Neural cell (in vitro differentiated cells): ENCODE data around the gene SPEM3. TPM values are rescaled to one million over a fixed set of nuclear protein-coding genes. Genes with fewer than 3 reads are reported as not detected.
"Not testable (repeated sequence)": the region's sequence is repeated elsewhere in the genome, so short reads cannot be mapped to it uniquely, and the experiment has no call there.

ENCODE experiments used
- H2AFZ ChIP-seq: fragments of 200-600, 300-800 bp; sonication (generic), shearing (Covaris generic); 2 replicates; pipeline ENCODE4 v1.6.0; 2014; ENCODE audit warnings: low read depth, mild to moderate bottlenecking, antibody characterized with exemption, low read length, moderate library complexity
- H3F3A ChIP-seq: fragments of 200-600 bp; shearing (Covaris generic); 2 replicates; pipeline ENCODE4 v1.6.1; 2016; ENCODE audit warnings: mild to moderate bottlenecking, moderate library complexity, mixed read lengths, antibody characterized with exemption, low read length; ENCODE audit not compliant: insufficient read depth, poor library complexity, severe bottlenecking
- H3K27ac ChIP-seq: fragments of 200-600, 300-800 bp; sonication (generic), shearing (Covaris generic); 2 replicates; pipeline ENCODE4 v1.5.1; 2014; ENCODE audit warnings: mild to moderate bottlenecking, low read length, moderate library complexity
- H3K27me3 ChIP-seq: fragments of 300-800, 200-600 bp; sonication (generic), shearing (Covaris generic); 2 replicates; pipeline ENCODE4 v1.6.0; 2014; ENCODE audit warnings: mild to moderate bottlenecking, low read depth, low read length, moderate library complexity; ENCODE audit not compliant: insufficient read depth
- H3K36me3 ChIP-seq: fragments of 300-800, 200-600 bp; sonication (generic), shearing (Covaris generic); 2 replicates; pipeline ENCODE4 v1.5.1; 2014; ENCODE audit warnings: mild to moderate bottlenecking, antibody characterized with exemption, low read length, moderate library complexity; ENCODE audit not compliant: insufficient read depth
- H3K4me2 ChIP-seq: fragments of 300-800, 200-600 bp; sonication (generic), shearing (Covaris generic); 2 replicates; pipeline ENCODE4 v1.6.0; 2014; ENCODE audit warnings: mild to moderate bottlenecking, low read length
- H3K4me3 ChIP-seq: fragments of 300-800, 200-600 bp; sonication (generic), shearing (Covaris generic); 2 replicates; pipeline ENCODE4 v1.5.1; 2014; ENCODE audit warnings: mild to moderate bottlenecking, low read length, moderate library complexity
- H3K79me2 ChIP-seq: fragments of 200-600 bp; shearing (Covaris generic); replicated peaks from 2 replicates; pipeline ENCODE4 v1.6.0; 2014; ENCODE audit warnings: mild to moderate bottlenecking, low read length, moderate library complexity; ENCODE audit not compliant: insufficient read depth
- H3K9ac ChIP-seq: fragments of 300-800, 200-600 bp; sonication (generic), shearing (Covaris generic); 2 replicates; pipeline ENCODE4 v1.6.1; 2016; ENCODE audit warnings: mild to moderate bottlenecking, low read length, mixed read lengths
- H3K9me2 ChIP-seq: fragments of 200-600 bp; shearing (Covaris generic); 2 replicates; pipeline ENCODE4 v1.6.1; 2016; ENCODE audit warnings: mild to moderate bottlenecking, low read length, mixed read lengths; ENCODE audit not compliant: insufficient read depth
- H3K9me3 ChIP-seq: fragments of 200-600, 300-800 bp; sonication (generic), shearing (Covaris generic); 2 replicates; pipeline ENCODE4 v1.6.1; 2016; ENCODE audit warnings: mild to moderate bottlenecking, mixed run types, low read length, moderate library complexity, mixed read lengths
- H4K20me1 ChIP-seq: fragments of 200-600 bp; shearing (Covaris generic); 2 replicates; pipeline ENCODE4 v1.6.1; 2016; ENCODE audit warnings: mild to moderate bottlenecking, mixed run types; ENCODE audit not compliant: insufficient read depth
- EP300 ChIP-seq: fragments of 450-650 bp; conservative IDR thresholded peaks from 2 replicates; pipeline ENCODE4 v1.6.1; 2014; ENCODE audit warnings: antibody characterized with exemption, mild to moderate bottlenecking, moderate library complexity; ENCODE audit not compliant: poor library complexity, severe bottlenecking
- EZH2 ChIP-seq: fragments of 200-600, 300-800 bp; shearing (Covaris generic), sonication (generic); IDR thresholded peaks from 2 replicates; pipeline ENCODE4 v1.6.1; 2014; ENCODE audit warnings: antibody characterized with exemption, low read length, borderline replicate concordance, mild to moderate bottlenecking; ENCODE audit not compliant: insufficient read depth, poor library complexity, severe bottlenecking
- MXI1 ChIP-seq: fragments of 450-650 bp; conservative IDR thresholded peaks from 2 replicates; pipeline ENCODE4 v1.6.1; 2014; ENCODE audit warnings: antibody characterized with exemption, mild to moderate bottlenecking; ENCODE audit not compliant: poor library complexity, severe bottlenecking
- POLR2AphosphoS5 ChIP-seq: IDR thresholded peaks from 2 replicates; pipeline ENCODE4 v1.6.1; 2012
- RAD21 ChIP-seq: fragments of 450-650 bp; conservative IDR thresholded peaks from 2 replicates; pipeline ENCODE4 v1.6.1; 2014; ENCODE audit warnings: antibody characterized with exemption, mild to moderate bottlenecking, moderate library complexity
- REST ChIP-seq: IDR thresholded peaks from 2 replicates; pipeline ENCODE4 v1.6.1; 2012; ENCODE audit warnings: borderline replicate concordance
- SMC3 ChIP-seq: fragments of 450-650 bp; conservative IDR thresholded peaks from 2 replicates; pipeline ENCODE4 v1.6.1; 2014; ENCODE audit warnings: antibody characterized with exemption, mild to moderate bottlenecking, moderate library complexity; ENCODE audit not compliant: poor library complexity
- TAF1 ChIP-seq: IDR thresholded peaks from 2 replicates; pipeline ENCODE4 v1.6.1; 2012; ENCODE audit warnings: low read depth
- polyA plus RNA-seq: library from polyadenylated mRNA; depleted of rRNA; stranded (reverse); fragments of >200 nt; gene quantifications from 2 replicates; pipeline ENCODE4 v1.2.3, GENCODE V29; 2014
- TF ChIP-seq, protein P1 (sequence below): fragments of 450-650 bp; IDR thresholded peaks from 2 replicates; pipeline ENCODE4 v1.5.1; 2014; ENCODE audit warnings: antibody characterized with exemption, mild to moderate bottlenecking, moderate library complexity; ENCODE audit not compliant: poor library complexity, severe bottlenecking

SPEM3 gene
- polyA plus RNA-seq, 1 donor from 2014 or later: not detected

DNA sequence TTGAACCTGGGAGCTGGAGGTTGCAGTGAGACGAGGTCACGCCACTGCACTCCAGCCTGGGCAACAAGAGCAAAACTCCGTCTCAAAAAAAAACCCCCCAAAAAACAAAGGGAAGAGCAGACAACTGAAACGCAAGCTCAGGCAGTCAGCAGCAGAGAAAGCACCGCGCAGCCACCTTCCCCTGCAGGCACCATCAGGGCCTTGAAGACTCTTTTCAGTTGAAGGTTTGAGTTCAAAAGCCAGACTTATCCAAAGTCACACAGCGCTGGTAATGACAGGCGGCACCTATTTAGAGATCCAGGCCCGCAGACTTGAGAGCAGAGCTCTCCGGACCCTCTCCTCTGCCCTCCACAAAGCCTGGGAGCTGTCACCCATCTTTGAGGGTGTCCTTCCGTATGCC is 39.6 kb downstream of the SPEM3 start:
- Histone ChIP-seq H3K79me2 (peaks cover 3% of the 10 kb centered on the region), H3K9me3 (no peaks in the 10 kb centered on the region), H4K20me1 (no peaks in the 10 kb centered on the region), H3K4me3 (no peak overlapping the region), H3F3A (no peaks in the 10 kb centered on the region), H3K4me2 (no peak overlapping the region), H2AFZ (no peak overlapping the region), H3K27me3 (no peaks in the 10 kb centered on the region), H3K36me3 (no peaks in the 10 kb centered on the region), H3K9me2 (no peaks in the 10 kb centered on the region), H3K27ac (no peak overlapping the region), H3K9ac (no peak overlapping the region)
- TF ChIP-seq EP300 (no peak), REST (no peak), SMC3 (no peak), MXI1 (no peak), EZH2 (no peak), POLR2AphosphoS5 (no peak)
- TF ChIP-seq, protein P1, sequence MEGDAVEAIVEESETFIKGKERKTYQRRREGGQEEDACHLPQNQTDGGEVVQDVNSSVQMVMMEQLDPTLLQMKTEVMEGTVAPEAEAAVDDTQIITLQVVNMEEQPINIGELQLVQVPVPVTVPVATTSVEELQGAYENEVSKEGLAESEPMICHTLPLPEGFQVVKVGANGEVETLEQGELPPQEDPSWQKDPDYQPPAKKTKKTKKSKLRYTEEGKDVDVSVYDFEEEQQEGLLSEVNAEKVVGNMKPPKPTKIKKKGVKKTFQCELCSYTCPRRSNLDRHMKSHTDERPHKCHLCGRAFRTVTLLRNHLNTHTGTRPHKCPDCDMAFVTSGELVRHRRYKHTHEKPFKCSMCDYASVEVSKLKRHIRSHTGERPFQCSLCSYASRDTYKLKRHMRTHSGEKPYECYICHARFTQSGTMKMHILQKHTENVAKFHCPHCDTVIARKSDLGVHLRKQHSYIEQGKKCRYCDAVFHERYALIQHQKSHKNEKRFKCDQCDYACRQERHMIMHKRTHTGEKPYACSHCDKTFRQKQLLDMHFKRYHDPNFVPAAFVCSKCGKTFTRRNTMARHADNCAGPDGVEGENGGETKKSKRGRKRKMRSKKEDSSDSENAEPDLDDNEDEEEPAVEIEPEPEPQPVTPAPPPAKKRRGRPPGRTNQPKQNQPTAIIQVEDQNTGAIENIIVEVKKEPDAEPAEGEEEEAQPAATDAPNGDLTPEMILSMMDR: no peak

DNA sequence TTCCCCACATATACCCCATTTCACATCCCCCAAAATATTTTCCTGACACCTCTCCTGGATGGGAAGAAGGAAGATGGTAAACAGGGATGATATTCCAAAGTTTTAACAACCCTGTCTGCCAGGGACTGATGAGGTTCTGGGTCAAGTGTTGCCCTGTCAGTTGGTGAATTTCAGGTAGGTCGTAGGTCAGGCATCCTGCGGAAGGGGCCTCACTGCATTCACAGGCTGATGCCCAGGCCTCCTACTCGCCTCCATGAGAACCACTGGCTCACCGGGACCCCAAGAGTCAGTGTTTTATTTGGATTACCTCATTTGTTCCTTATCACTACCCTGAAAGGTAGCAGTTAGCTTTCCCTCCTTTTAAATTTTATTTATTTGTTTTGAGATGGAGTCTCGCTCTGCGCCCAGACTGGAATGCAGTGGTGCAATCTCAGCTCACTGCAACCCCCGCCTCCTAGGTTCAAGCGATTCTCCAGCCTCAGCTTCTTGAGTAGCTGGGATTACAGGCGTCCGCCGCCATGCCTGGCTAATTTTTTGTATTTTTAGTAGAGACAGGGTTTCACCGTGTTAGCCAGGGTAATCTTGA is 40.2 kb downstream of the SPEM3 start:
- no peak overlapping the region for H3K4me3 ChIP-seq
- H3F3A ChIP-seq: no peaks in the 10 kb centered on the region
- H4K20me1 ChIP-seq: no peaks in the 10 kb centered on the region
- no peak overlapping the region for H3K4me2 ChIP-seq
- H3K9me3 ChIP-seq: no peaks in the 10 kb centered on the region
- no peak overlapping the region for H3K27ac ChIP-seq
- H3K79me2 ChIP-seq: peaks cover 3% of the 10 kb centered on the region
- H3K9me2 ChIP-seq: no peaks in the 10 kb centered on the region
- TF ChIP-seq SMC3 (no peak), TAF1 (no peak), MXI1 (no peak), EP300 (no peak), EZH2 (no peak), RAD21 (no peak), REST (no peak), POLR2AphosphoS5 (no peak)
- TF ChIP-seq, protein P1: no peak
- H3K36me3 ChIP-seq: no peaks in the 10 kb centered on the region
- H2AFZ ChIP-seq: no peak overlapping the region
- no peak overlapping the region for H3K9ac ChIP-seq
- no peaks in the 10 kb centered on the region for H3K27me3 ChIP-seq

- H3K36me3 ChIP-seq, H2AFZ ChIP-seq, H4K20me1 ChIP-seq, H3K9me2 ChIP-seq, H3K9me3 ChIP-seq, H3K9ac ChIP-seq, H3F3A ChIP-seq, H3K4me3 ChIP-seq, H3K4me2 ChIP-seq, H3K27me3 ChIP-seq, H3K27ac ChIP-seq, H3K79me2 ChIP-seq: not testable (repeated sequence)
Measured at GRCh38 chr17:7469843-7470242, 41.2 kb downstream of the SPEM3 start.
